GM12878 (cell line): ENCODE results near the gene PRDM2. TPM values are rescaled to one million over a fixed set of nuclear protein-coding genes. Genes with fewer than 3 reads are reported as not detected.

ENCODE experiments used
- MEF2B ChIP-seq: fragments of 450-650 bp; IDR thresholded peaks from 2 replicates; pipeline ENCODE4 v1.6.1; 2018; ENCODE audit warnings: mild to moderate bottlenecking, moderate library complexity; ENCODE audit not compliant: partially characterized antibody, poor library complexity, severe bottlenecking
- SREBF2 ChIP-seq: IDR thresholded peaks from 2 replicates; pipeline ENCODE4 v1.6.1; 2012; ENCODE audit warnings: mild to moderate bottlenecking, low read length
- TARDBP ChIP-seq: IDR thresholded peaks from 2 replicates; pipeline ENCODE4 v1.6.1; 2016; ENCODE audit warnings: borderline replicate concordance
- ZNF592 ChIP-seq: fragments of 450-650 bp; IDR thresholded peaks from 2 replicates; pipeline ENCODE4 v1.6.1; 2017; ENCODE audit warnings: mild to moderate bottlenecking, moderate library complexity
- polyA plus RNA-seq, 11 experiments: library from polyadenylated mRNA; depleted of rRNA in 4 of 11; unstranded in 6 of 11; stranded (reverse) in 5 of 11; fragments of >200 nt; fragmentation: Nextera tagmentation in 4 of 11; fragmentation: Illumina TruSeq in 1 of 11; extraction: Ambion mirVana in 4 of 11; extraction: Trizol in 1 of 11; gene quantifications; 1 replicate in 1 of 11; 2 replicates in 10 of 11; pipeline versions ENCODE4 v1.2.1 to v1.2.3, GENCODE V29; 2011 to 2016; ENCODE audit warnings: inconsistent platforms in 2 of 11, missing spikeins in 2 of 11, low read depth in 1 of 11
- total RNA-seq, 4 experiments: library from RNA; depleted of rRNA in 3 of 4; stranded (reverse); fragments of >200 nt in 3 of 4; fragmentation: Illumina TruSeq in 1 of 4; extraction: Trizol in 1 of 4; gene quantifications; 2 replicates each; pipeline versions ENCODE4 v1.2.1 to v1.2.3, GENCODE V29; 2013 to 2021
- TF ChIP-seq, protein P1 (sequence below): IDR thresholded peaks from 2 replicates; pipeline ENCODE4 v1.6.1; 2012; ENCODE audit warnings: low read depth, low read length, improper control_type of control experiment

Gene PRDM2
- total and polyA plus RNA-seq, 10 of the 15 experiments (the other 5 are each of a cell fraction or from before 2014, with no cell fraction given): 8.4 to 45.1 (median 23.5) TPM

- no peak for TF ChIP-seq ZNF592
- TF ChIP-seq, protein P1, sequence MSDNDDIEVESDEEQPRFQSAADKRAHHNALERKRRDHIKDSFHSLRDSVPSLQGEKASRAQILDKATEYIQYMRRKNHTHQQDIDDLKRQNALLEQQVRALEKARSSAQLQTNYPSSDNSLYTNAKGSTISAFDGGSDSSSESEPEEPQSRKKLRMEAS: no peak
- TF ChIP-seq SREBF2: no peak
- TF ChIP-seq MEF2B: no peak
- TF ChIP-seq TARDBP: no peak
- TF ChIP-seq, all 136 proteins: peak for 0
Measured at GRCh38 chr1:13746342-13746741, 46.4 kb downstream of the PRDM2 start (continued).
